A549 treated with AZD9567 at 1 μM for 4 hours (cell line): Measurements from ENCODE around the gene TXNRD3. TPM values are rescaled to one million over a fixed set of nuclear protein-coding genes. Genes with fewer than 3 reads are reported as not detected.

Experiments used
- total RNA-seq: library from RNA; stranded (reverse); fragments of 200-300 nt; extraction: Qiagen RNA extraction; gene quantifications from 5 replicates; pipeline ENCODE4 v1.2.3, GENCODE V29; 2022; ENCODE audit not compliant: insufficient read depth

TXNRD3 gene
- total RNA-seq, result 7.4 to 9.4 TPM (median 8.1 TPM) in 5 replicates

DNA sequence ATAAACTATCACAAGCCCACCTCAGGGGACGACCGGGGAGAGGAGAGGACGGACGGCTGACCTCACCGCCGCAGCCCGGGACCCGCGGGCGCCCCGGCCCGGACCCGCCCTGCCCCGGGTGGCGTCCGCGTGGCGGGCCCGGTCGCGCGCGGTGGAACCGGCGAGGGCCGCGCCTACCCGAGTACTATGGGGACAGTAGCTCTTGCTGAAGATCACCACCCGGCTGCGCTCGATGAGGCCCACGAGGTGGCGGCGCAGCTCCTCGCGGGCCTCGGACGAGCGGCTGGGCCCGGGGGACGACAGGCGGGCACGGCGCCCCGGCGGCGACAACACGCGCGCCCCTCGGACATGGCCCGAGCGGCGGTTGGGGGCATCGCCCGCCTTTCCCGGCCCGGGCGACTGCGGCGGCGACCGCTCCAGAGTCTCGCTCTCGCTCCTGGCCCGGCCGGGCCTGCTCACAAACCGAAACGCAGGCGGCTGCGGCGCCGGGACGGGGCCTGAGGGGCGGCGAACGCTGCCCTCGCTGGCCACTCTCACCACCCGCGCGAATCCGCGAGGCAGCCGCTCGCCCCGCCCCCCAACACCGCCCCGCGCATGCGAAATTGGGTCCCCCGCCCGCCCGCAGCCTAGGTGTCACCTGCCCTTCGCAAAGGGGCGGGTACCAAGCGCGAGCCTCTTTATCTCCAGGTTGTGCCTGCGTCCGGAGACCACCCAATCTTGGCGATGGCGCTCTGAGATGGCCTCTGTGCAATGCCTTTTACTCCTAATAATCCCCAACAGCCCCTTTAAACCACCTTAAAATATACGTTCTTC lies at the start of gene TXNRD3:
Gene TXNRD3, minus strand, starts transcription at position 554 of the 813 bp plus-strand sequence.

GRCh38 chr3:126703512-126704493 lies 48.9 kb upstream of the TXNRD3 start, which contains the start of gene CHCHD6:
Gene CHCHD6, plus strand, starts transcription at chr3:126704240. Its CDS starts 73 bp downstream, at chr3:126704313.

GRCh38 chr3:126558336-126559071 lies 96.4 kb downstream of the TXNRD3 start, which contains the start of gene C3orf22:
Gene C3orf22, minus strand, starts transcription at chr3:126558932. Its CDS starts 5,542 bp downstream, at chr3:126553390.

Other genes starting within 250 kb of the TXNRD3 start
- 7.7 to 10.9 TPM (median 9.7 TPM) in 5 replicates for gene ZXDC, start 179.2 kb downstream of the TXNRD3 start, total RNA-seq
- gene UROC1, start 137.4 kb downstream of the TXNRD3 start, total RNA-seq, result not detected in 5 replicates
- gene CHST13, start 131.0 kb downstream of the TXNRD3 start, total RNA-seq, result 0.77 to 1.1 TPM (median 0.86 TPM) in 4 of 5 replicates, not detected in the other
- gene C3orf22, start 96.2 kb downstream of the TXNRD3 start, total RNA-seq, result not detected in 5 replicates
- gene CHCHD6, start 49.1 kb upstream of the TXNRD3 start, total RNA-seq, result 13.6 to 20.4 TPM (median 20.3 TPM) in 5 replicates